MCF 10A (cell line): ENCODE data around the gene OMD. TPM values are rescaled to one million over a fixed set of nuclear protein-coding genes. Genes with fewer than 3 reads are reported as not detected.

Experiments used
- BruUV-seq: library from RNA; stranded (reverse); fragments of 400-500 nt; replicated peaks from 2 replicates; lab custom pipeline; 2021; lab: Mats Ljungman, UMichigan
- CTCF ChIA-PET: fragments of 300-600 bp; sonication (Branson Sonifier 250); formaldehyde crosslinking; extraction: SDS; loops from one replicate; lab custom pipeline; 2021; ENCODE audit warnings: antibody characterized with exemption, inconsistent platforms; lab: Yijun Ruan, JAX
- POLR2A ChIA-PET: fragments of 300-600, 350-650 bp; sonication (Branson Sonifier 250); formaldehyde crosslinking; extraction: SDS; loops from one replicate; lab custom pipeline; 2020; ENCODE audit warnings: antibody characterized with exemption, inconsistent platforms; lab: Yijun Ruan, JAX
- DNase-seq: peaks from one replicate; pipeline ENCODE4 v3.0.0-alpha.2; 2018; ENCODE audit not compliant: unreplicated experiment
- H3K27ac Mint-ChIP-seq: one replicate; pipeline ENCODE4 v1.8.0; 2022; ENCODE audit warnings: mild to moderate bottlenecking, low read depth, mixed read lengths; ENCODE audit not compliant: unreplicated experiment
- H3K27me3 Mint-ChIP-seq: one replicate; pipeline ENCODE4 v1.8.0; 2022; ENCODE audit warnings: mixed read lengths; ENCODE audit not compliant: insufficient read depth, unreplicated experiment
- H3K36me3 Mint-ChIP-seq: one replicate; pipeline ENCODE4 v1.8.0; 2022; ENCODE audit warnings: mild to moderate bottlenecking, moderate library complexity, mixed read lengths; ENCODE audit not compliant: insufficient read depth, unreplicated experiment
- H3K4me1 Mint-ChIP-seq: one replicate; pipeline ENCODE4 v1.8.0; 2022; ENCODE audit warnings: mixed read lengths; ENCODE audit not compliant: insufficient read depth, unreplicated experiment
- H3K4me3 Mint-ChIP-seq: one replicate; pipeline ENCODE4 v1.8.0; 2022; ENCODE audit warnings: mild to moderate bottlenecking, moderate library complexity, mixed read lengths; ENCODE audit not compliant: unreplicated experiment
- H3K9me3 Mint-ChIP-seq: one replicate; pipeline ENCODE4 v1.8.0; 2022; ENCODE audit warnings: mixed read lengths; ENCODE audit not compliant: unreplicated experiment
- CTCF ChIP-seq: fragments of 200-600 bp; IDR thresholded peaks from one replicate; pipeline ENCODE4 v1.8.0; 2022; ENCODE audit warnings: antibody characterized with exemption, mild to moderate bottlenecking; ENCODE audit not compliant: unreplicated experiment
- intact Hi-C: fragments of 100-400 bp; cut with micrococcal nuclease; formaldehyde crosslinking; loops from 2 replicates; pipeline ENCODE4 v1.14.1; 2022
- total RNA-seq: library from RNA; stranded (reverse); gene quantifications from 2 replicates; pipeline ENCODE4 v1.2.3, GENCODE V29; 2022

The OMD gene
- total RNA-seq, 1 experiment from 2014 or later: 1.4 TPM

DNA sequence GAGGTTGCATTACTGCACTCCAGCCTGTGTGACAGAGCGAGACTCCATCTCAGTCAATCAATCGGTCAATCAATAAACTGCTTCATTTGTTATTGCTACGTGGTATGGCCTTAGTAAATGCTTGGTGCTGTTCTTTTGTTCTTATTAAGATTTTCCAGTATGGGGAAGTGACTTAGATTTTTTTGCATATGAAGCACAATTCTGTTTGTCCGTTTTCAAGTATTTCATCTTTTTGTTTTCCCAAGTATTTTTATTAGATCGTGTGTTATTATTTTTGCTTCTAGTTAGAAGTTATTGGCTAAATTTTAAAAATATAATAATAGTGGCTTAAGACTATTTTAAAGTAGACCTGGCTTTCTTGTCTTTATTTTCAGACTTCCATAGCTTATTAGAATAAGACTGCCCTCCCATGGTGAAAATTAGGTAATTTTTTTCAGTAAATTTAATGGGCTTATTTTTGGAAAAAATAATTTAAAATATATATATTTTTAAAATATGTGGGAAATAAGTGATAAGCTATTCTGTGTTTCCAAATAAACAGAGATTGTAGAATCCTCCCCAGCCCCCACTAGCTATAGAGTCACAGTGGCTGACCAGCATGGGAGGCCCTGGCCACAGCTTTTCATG lies 14.7 kb upstream of the OMD start:
- H3K27me3 Mint-ChIP-seq: no peaks in the 10 kb centered on the region
- H3K4me1 Mint-ChIP-seq: peaks cover 7% of the 10 kb centered on the region
- TF ChIP-seq CTCF: peak; percentile 50
- peak overlapping the region; percentile 68 for H3K27ac Mint-ChIP-seq
- no peaks in the 10 kb centered on the region for H3K9me3 Mint-ChIP-seq
- no peak overlapping the region for H3K4me3 Mint-ChIP-seq
- POLR2A ChIA-PET: interaction anchor here (0.9 to 2.9 kb wide), 10 partner anchors 30 to 114 kb away, joined by 3 to 25 read pairs (median 5); partner anchors contain the start of genes CENPP and NOL8
- intact Hi-C loops: loop anchor here (1.0 to 10.0 kb wide), 4 partner anchors 96 to 304 kb away; no protein-coding TSS in a partner anchor
- DNase-seq: peak; percentile 9
- CTCF ChIA-PET: interaction anchor here (0.5 to 2.3 kb wide), 18 partner anchors 10 to 352 kb away, joined by 3 to 9 read pairs (median 4); partner anchors contain the start of genes CENPP and NOL8
- H3K36me3 Mint-ChIP-seq: no peaks in the 10 kb centered on the region
- BruUV-seq: no TSS peak

GRCh38 chr9:92435263-92435662 lies 11.0 kb upstream of the OMD start:
- no peak for TF ChIP-seq CTCF
- H3K27me3 Mint-ChIP-seq: no peaks in the 10 kb centered on the region
- intact Hi-C loops: loop anchor here (5.0 to 10.0 kb wide), 2 partner anchors 188 to 300 kb away; no protein-coding TSS in a partner anchor
- H3K4me1 Mint-ChIP-seq: peaks cover 7% of the 10 kb centered on the region
- DNase-seq: no peak
- no peak overlapping the region for H3K4me3 Mint-ChIP-seq
- H3K36me3 Mint-ChIP-seq: no peaks in the 10 kb centered on the region
- CTCF ChIA-PET: interaction anchor here (1.1 kb wide), 1 partner anchor 91 kb away, joined by 5 read pairs; no protein-coding TSS in a partner anchor
- POLR2A ChIA-PET: no interaction called here
- BruUV-seq: no TSS peak
- no peak overlapping the region for H3K27ac Mint-ChIP-seq
- H3K9me3 Mint-ChIP-seq: no peaks in the 10 kb centered on the region

DNA sequence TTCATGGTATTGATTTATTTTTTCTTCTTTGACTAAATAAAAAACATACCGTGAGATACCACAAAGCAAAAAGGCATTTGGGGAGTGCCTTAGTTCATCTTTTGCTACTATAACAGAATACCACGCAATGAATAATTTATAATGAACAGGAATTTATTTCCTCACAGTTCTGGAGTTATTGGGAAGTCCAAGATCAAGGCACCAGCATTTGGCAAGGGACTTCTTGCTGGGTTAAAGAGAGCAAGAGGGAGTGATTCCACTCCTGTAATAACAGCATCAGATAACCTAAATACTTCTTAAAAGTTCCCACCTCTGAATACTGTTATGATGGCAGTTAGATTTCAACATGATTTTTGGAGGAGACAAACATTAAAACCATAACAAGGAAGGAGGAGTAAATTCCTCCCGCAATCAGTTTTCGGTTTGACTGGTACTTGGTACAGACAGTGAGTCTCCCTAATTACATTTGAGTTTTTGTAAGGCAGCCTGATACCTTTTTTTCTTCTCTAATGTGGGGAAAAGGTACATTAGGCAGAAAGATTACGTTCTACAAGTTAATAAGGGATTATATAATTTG lies 8.8 kb upstream of the OMD start:
- CTCF ChIA-PET: no interaction called here
- no TSS peak for BruUV-seq
- no peaks in the 10 kb centered on the region for H3K36me3 Mint-ChIP-seq
- POLR2A ChIA-PET: interaction anchor here (1.2 kb wide), 1 partner anchor 8 kb away, joined by 3 read pairs; no protein-coding TSS in a partner anchor
- H3K9me3 Mint-ChIP-seq: no peaks in the 10 kb centered on the region
- no peaks in the 10 kb centered on the region for H3K4me1 Mint-ChIP-seq
- TF ChIP-seq CTCF: no peak
- H3K27me3 Mint-ChIP-seq: no peaks in the 10 kb centered on the region
- intact Hi-C loops: loop anchor here (10.0 kb wide), 1 partner anchor 298 kb away; no protein-coding TSS in a partner anchor
- no peak overlapping the region for H3K4me3 Mint-ChIP-seq
- DNase-seq: no peak
- no peak overlapping the region for H3K27ac Mint-ChIP-seq

DNA sequence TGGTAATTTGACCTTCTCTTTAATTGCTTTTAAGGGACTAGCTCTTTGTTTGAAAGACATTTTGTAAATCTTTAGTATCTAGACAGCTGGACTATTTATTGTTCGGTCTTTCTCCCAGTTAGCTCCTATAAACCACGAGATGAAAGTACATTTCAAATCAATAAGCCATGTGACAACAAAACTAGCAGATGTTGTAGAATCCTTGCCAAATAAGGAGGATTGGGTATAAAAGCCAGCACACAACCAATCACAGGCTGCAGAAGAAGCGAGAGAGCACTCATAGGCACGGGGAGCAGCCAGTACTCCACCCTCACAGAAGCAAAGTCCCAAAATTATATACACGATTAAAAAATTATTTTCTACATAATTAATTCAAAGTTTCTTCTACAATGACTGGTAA lies 8.1 kb upstream of the OMD start:
- ChIA-PET CTCF (interaction anchor here (0.5 to 0.9 kb wide), 2 partner anchors 43 to 90 kb away, joined by 3 read pairs; no protein-coding TSS in a partner anchor), POLR2A (no interaction called here)
- no peaks in the 10 kb centered on the region for H3K36me3 Mint-ChIP-seq
- H3K27ac Mint-ChIP-seq: no peak overlapping the region
- no TSS peak for BruUV-seq
- no peaks in the 10 kb centered on the region for H3K4me1 Mint-ChIP-seq
- H3K27me3 Mint-ChIP-seq: no peaks in the 10 kb centered on the region
- DNase-seq: no peak
- no peak overlapping the region for H3K4me3 Mint-ChIP-seq
- intact Hi-C loops: loop anchor here (10.0 kb wide), 1 partner anchor 298 kb away; no protein-coding TSS in a partner anchor
- no peaks in the 10 kb centered on the region for H3K9me3 Mint-ChIP-seq
- no peak for TF ChIP-seq CTCF
